Keratinocyte (primary cell): ENCODE results near the gene PRSS8. TPM values are rescaled to one million over a fixed set of nuclear protein-coding genes. Genes with fewer than 3 reads are reported as not detected.

ENCODE experiments used
- DNase-seq: peaks from one replicate; pipeline ENCODE4 v3.0.0-alpha.2; 2011; ENCODE audit warnings: low read depth, missing footprints, low spot score
- FAIRE-seq: peaks from 2 replicates; lab custom pipeline; 2011; peaks lifted over from hg19 to GRCh38; lab: Jason Lieb, UNC
- H2AFZ ChIP-seq: 2 replicates; pipeline ENCODE4 v1.6.0; 2012; ENCODE audit warnings: low read length, control low read depth, inconsistent platforms; ENCODE audit not compliant: control insufficient read depth
- H3K27ac ChIP-seq: 2 replicates; pipeline ENCODE4 v1.5.1; 2011; ENCODE audit warnings: low read length; ENCODE audit not compliant: control insufficient read depth, insufficient read depth
- H3K27me3 ChIP-seq: 3 replicates; pipeline ENCODE4 v1.6.0; 2011; ENCODE audit warnings: low read length; ENCODE audit not compliant: control insufficient read depth, insufficient read depth; ENCODE audit errors: extremely low read depth
- H3K36me3 ChIP-seq, 2 experiments: 2 replicates in 1 of 2; 3 replicates in 1 of 2; pipeline ENCODE4 v1.5.1; 2011; ENCODE audit warnings: low read length in 2 of 2, mild to moderate bottlenecking in 1 of 2; ENCODE audit not compliant: control insufficient read depth in 2 of 2, insufficient read depth in 2 of 2; ENCODE audit errors: extremely low read depth in 1 of 2
- H3K4me1 ChIP-seq: 3 replicates; pipeline ENCODE4 v1.5.1; 2011; ENCODE audit warnings: low read length; ENCODE audit not compliant: control insufficient read depth, insufficient read depth; ENCODE audit errors: extremely low read depth
- H3K4me2 ChIP-seq: 3 replicates; pipeline ENCODE4 v1.6.0; 2011; ENCODE audit warnings: low read depth, low read length; ENCODE audit not compliant: control insufficient read depth, insufficient read depth; ENCODE audit errors: extremely low read depth
- H3K4me3 ChIP-seq, 3 experiments: fragments of 200-600 bp in 1 of 3; sonication (generic) in 1 of 3; 2 replicates in 2 of 3; 3 replicates in 1 of 3; pipeline ENCODE4 v1.5.1; 2011 to 2016; ENCODE audit warnings: low read length in 3 of 3, mild to moderate bottlenecking in 3 of 3, control low read depth in 2 of 3, inconsistent platforms in 1 of 3, low read depth in 1 of 3, mixed read lengths in 1 of 3, mixed run types in 1 of 3, moderate library complexity in 1 of 3; ENCODE audit not compliant: control insufficient read depth in 2 of 3, insufficient read depth in 2 of 3; ENCODE audit errors: extremely low read depth in 1 of 3
- H3K79me2 ChIP-seq: 2 replicates; pipeline ENCODE4 v1.6.0; 2012; ENCODE audit warnings: low read length; ENCODE audit not compliant: control insufficient read depth, insufficient read depth
- H3K9ac ChIP-seq: 3 replicates; pipeline ENCODE4 v1.6.0; 2011; ENCODE audit warnings: low read length; ENCODE audit not compliant: control insufficient read depth, insufficient read depth; ENCODE audit errors: extremely low read depth
- H3K9me1 ChIP-seq: 3 replicates; pipeline ENCODE4 v1.6.0; 2011; ENCODE audit warnings: low read length; ENCODE audit not compliant: control insufficient read depth, insufficient read depth; ENCODE audit errors: extremely low read depth
- H3K9me3 ChIP-seq: 2 replicates; pipeline ENCODE4 v1.5.1; 2012; ENCODE audit warnings: low read depth, low read length; ENCODE audit not compliant: control insufficient read depth
- H4K20me1 ChIP-seq: 3 replicates; pipeline ENCODE4 v1.6.0; 2011; ENCODE audit warnings: low read length; ENCODE audit not compliant: control insufficient read depth, insufficient read depth; ENCODE audit errors: extremely low read depth
- EZH2 ChIP-seq: IDR thresholded peaks from one replicate; pipeline ENCODE4 v1.6.1; 2012; ENCODE audit warnings: inconsistent platforms, mild to moderate bottlenecking, low read length, moderate library complexity
- dilution Hi-C: fragments of 300-500 bp; cut with MboI; formaldehyde crosslinking; loops from one replicate; pipeline ENCODE4 v1.7.0; 2020; ENCODE audit warnings: low sequenced_read_pairs; ENCODE audit not compliant: extremely low pct_ligation_motif_present
- polyA plus RNA-seq, 5 experiments: library from polyadenylated mRNA; depleted of rRNA in 3 of 5; stranded (reverse) in 3 of 5; stranded (forward) in 1 of 5; unstranded in 1 of 5; fragments of >200 nt; gene quantifications; 1 replicate in 1 of 5; 2 replicates in 3 of 5; 3 replicates in 1 of 5; pipeline versions ENCODE4 v1.2.1 to v1.2.3, GENCODE V29; 2011 to 2012; ENCODE audit warnings: missing spikeins in 2 of 5, low read depth in 1 of 5, low replicate concordance in 1 of 5
- TF ChIP-seq, protein P1 (sequence below), 3 experiments: IDR thresholded peaks in 1 of 3; conservative IDR thresholded peaks in 1 of 3; optimal IDR thresholded peaks in 1 of 3; 2 replicates in 2 of 3; 3 replicates in 1 of 3; pipeline versions ENCODE3 to v1.5.1; 2011; ENCODE audit warnings: low read length in 3 of 3, mild to moderate bottlenecking in 3 of 3, moderate library complexity in 2 of 3, control low read depth in 1 of 3, inconsistent platforms in 1 of 3; ENCODE audit not compliant: insufficient read depth in 2 of 3; ENCODE audit errors: extremely low read depth in 1 of 3

The PRSS8 gene
- polyA plus RNA-seq, 1 donor (not counting 4 experiments of a cell fraction or from before 2014, with no cell fraction given): 31.2 TPM

GRCh38 chr16:31086629-31086906 lies 49.0 kb downstream of the PRSS8 start:
- FAIRE-seq (no peak), DNase-seq (no peak)
- Histone ChIP-seq H3K27me3 (no peaks in the 10 kb centered on the region), H3K9ac (no peak overlapping the region), H3K9me3 (no peaks in the 10 kb centered on the region), H3K79me2 (peaks cover 8% of the 10 kb centered on the region), H3K4me3 (no peak overlapping the region), H3K27ac (no peak overlapping the region), H4K20me1 (no peaks in the 10 kb centered on the region), H3K4me1 (peaks cover 12% of the 10 kb centered on the region), H3K9me1 (no peaks in the 10 kb centered on the region), H3K36me3 (peaks cover 14% of the 10 kb centered on the region in 2 experiments), H3K4me2 (no peak overlapping the region), H2AFZ (no peak overlapping the region)
- TF ChIP-seq, protein P1, sequence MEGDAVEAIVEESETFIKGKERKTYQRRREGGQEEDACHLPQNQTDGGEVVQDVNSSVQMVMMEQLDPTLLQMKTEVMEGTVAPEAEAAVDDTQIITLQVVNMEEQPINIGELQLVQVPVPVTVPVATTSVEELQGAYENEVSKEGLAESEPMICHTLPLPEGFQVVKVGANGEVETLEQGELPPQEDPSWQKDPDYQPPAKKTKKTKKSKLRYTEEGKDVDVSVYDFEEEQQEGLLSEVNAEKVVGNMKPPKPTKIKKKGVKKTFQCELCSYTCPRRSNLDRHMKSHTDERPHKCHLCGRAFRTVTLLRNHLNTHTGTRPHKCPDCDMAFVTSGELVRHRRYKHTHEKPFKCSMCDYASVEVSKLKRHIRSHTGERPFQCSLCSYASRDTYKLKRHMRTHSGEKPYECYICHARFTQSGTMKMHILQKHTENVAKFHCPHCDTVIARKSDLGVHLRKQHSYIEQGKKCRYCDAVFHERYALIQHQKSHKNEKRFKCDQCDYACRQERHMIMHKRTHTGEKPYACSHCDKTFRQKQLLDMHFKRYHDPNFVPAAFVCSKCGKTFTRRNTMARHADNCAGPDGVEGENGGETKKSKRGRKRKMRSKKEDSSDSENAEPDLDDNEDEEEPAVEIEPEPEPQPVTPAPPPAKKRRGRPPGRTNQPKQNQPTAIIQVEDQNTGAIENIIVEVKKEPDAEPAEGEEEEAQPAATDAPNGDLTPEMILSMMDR (optimal IDR thresholded peaks at IDR 0.05 in 1 of 3, IDR thresholded peaks at IDR 0.05 in 1 of 3, conservative IDR thresholded peaks at IDR 0.05 in 1 of 3; ENCODE audit: extremely low read depth in 1 of 3, insufficient read depth in 2 of 3, low read length in 3 of 3): no peak
- TF ChIP-seq EZH2: no peak
- dilution Hi-C loops: no loop called here

DNA sequence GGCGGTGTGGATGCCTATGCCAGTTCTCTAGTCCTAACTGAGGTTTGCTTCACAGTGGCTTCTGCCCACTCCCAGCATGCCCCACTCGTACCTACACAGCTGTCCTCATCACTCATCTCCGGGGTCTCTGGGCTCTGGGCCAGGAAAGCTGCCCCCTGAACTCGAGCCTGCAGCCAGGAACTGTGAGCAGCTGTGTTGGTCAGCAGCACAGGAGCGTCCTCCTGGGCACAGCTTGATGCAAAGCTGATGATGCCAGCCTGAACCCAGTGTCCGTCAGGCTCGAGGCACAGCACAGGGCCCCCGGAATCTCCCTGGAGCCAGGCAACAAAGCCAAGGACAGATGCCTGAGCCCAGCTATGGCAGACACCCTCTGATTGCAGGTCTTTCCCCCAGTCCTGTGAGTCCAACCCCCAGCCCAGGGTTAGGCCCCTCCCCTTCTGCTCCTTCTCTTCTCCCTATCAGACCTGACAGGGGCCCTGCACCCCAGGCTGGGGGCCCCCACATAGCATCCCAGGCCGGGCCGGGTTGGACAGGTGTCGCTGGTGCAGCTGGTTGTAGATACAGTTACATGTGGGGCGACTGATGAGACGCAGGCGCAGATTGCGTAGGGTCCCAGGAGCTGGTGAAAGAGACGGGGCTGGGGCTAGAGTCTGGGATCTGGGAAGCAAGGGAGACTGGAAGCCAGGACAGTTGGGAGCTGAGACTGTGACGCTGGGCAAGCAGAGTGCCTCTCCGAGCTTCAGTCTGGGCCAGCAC lies 49.5 kb downstream of the PRSS8 start:
- no peak for FAIRE-seq
- H2AFZ ChIP-seq: no peak overlapping the region
- TF ChIP-seq, protein P1 (optimal IDR thresholded peaks at IDR 0.05 in 1 of 3, IDR thresholded peaks at IDR 0.05 in 1 of 3, conservative IDR thresholded peaks at IDR 0.05 in 1 of 3; ENCODE audit: extremely low read depth in 1 of 3, insufficient read depth in 2 of 3, low read length in 3 of 3): no peak
- TF ChIP-seq EZH2: no peak
- H3K9me1 ChIP-seq: no peaks in the 10 kb centered on the region
- peaks cover 12 to 13% of the 10 kb centered on the region in 2 experiments for H3K36me3 ChIP-seq
- no peaks in the 10 kb centered on the region for H4K20me1 ChIP-seq
- H3K4me2 ChIP-seq: no peak overlapping the region
- peaks cover 11% of the 10 kb centered on the region for H3K79me2 ChIP-seq
- H3K9me3 ChIP-seq: no peaks in the 10 kb centered on the region
- no peak overlapping the region for H3K9ac ChIP-seq
- no peaks in the 10 kb centered on the region for H3K27me3 ChIP-seq
- no peak overlapping the region for H3K4me3 ChIP-seq
- dilution Hi-C loops: no loop called here
- peaks cover 12% of the 10 kb centered on the region for H3K4me1 ChIP-seq
- DNase-seq: no peak
- H3K27ac ChIP-seq: peak overlapping the region; percentile 18
